Cardiac fibroblast (primary cell): Measurements from ENCODE around the gene PDPK1.
A peak's percentile ranks its signal among the peaks of the same experiment; 100 is the strongest.

Experiments
- DNase-seq, 2 donors: peaks; one replicate each; pipeline versions ENCODE4 v3.0.0 to v3.0.0-alpha.2; 2010; ENCODE audit warnings: low read depth in 2 of 2
- H3K4me3 ChIP-seq, 2 donors: replicated peaks in 1 of 2; 1 replicate in 1 of 2; 2 replicates in 1 of 2; pipeline ENCODE4 v1.5.1; 2011; ENCODE audit warnings: low read depth in 2 of 2, low read length in 2 of 2, mild to moderate bottlenecking in 2 of 2, moderate library complexity in 1 of 2
- TF ChIP-seq, protein P1 (sequence below): IDR thresholded peaks from one replicate; pipeline ENCODE4 v1.5.1; 2011; ENCODE audit warnings: low read depth, mild to moderate bottlenecking, low read length, inconsistent platforms

PDPK1 gene

DNA sequence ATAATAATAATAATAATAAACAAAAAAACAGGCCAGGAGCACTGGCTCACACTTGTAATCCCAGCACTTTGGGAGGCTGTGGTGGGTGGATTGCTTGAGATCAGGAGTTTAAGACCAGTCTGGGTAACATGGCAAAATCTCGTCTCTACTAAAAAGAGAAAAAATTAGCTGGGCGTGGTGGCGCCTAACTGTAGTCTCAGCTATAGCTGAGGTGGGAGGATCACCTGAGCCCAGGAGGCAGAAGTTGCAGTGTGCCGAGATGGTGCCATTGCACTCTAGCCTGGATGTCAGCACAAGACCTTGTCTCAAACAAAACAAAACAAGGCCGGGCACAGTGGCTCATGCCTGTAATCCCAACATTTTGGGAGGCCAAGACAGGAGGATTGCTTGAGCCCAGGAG lies 42.8 kb upstream of the PDPK1 start:
- TF ChIP-seq, protein P1, sequence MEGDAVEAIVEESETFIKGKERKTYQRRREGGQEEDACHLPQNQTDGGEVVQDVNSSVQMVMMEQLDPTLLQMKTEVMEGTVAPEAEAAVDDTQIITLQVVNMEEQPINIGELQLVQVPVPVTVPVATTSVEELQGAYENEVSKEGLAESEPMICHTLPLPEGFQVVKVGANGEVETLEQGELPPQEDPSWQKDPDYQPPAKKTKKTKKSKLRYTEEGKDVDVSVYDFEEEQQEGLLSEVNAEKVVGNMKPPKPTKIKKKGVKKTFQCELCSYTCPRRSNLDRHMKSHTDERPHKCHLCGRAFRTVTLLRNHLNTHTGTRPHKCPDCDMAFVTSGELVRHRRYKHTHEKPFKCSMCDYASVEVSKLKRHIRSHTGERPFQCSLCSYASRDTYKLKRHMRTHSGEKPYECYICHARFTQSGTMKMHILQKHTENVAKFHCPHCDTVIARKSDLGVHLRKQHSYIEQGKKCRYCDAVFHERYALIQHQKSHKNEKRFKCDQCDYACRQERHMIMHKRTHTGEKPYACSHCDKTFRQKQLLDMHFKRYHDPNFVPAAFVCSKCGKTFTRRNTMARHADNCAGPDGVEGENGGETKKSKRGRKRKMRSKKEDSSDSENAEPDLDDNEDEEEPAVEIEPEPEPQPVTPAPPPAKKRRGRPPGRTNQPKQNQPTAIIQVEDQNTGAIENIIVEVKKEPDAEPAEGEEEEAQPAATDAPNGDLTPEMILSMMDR, result no peak
- DNase-seq, result no peak
- H3K4me3 ChIP-seq, result no peak overlapping the region

DNA sequence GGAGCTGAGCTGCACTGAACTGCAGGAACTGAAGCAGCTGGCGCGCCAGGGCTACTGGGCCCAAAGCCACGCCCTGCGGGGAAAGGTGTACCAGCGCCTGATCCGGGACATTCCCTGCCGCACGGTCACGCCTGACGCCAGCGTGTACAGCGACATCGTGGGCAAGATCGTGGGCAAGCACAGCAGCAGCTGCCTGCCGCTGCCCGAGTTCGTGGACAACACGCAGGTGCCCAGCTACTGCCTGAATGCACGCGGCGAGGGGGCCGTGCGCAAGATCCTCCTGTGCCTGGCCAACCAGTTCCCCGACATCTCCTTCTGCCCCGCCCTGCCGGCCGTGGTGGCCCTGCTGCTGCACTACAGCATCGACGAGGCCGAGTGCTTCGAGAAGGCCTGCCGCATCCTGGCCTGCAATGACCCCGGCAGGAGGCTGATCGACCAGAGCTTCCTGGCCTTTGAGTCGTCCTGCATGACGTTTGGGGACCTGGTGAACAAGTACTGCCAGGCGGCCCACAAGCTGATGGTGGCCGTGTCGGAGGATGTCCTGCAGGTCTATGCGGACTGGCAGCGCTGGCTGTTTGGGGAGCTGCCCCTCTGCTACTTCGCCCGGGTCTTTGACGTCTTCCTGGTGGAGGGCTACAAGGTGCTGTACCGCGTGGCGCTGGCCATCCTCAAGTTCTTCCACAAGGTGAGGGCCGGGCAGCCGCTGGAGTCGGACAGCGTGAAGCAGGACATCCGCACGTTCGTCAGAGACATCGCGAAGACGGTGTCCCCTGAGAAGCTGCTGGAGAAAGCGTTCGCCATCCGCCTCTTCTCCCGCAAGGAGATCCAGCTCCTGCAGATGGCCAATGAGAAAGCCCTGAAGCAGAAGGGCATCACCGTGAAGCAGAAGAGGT lies 41.4 kb upstream of the PDPK1 start:
- no peak overlapping the region for H3K4me3 ChIP-seq
- DNase-seq, result no peak
- TF ChIP-seq, protein P1, result no peak

DNA sequence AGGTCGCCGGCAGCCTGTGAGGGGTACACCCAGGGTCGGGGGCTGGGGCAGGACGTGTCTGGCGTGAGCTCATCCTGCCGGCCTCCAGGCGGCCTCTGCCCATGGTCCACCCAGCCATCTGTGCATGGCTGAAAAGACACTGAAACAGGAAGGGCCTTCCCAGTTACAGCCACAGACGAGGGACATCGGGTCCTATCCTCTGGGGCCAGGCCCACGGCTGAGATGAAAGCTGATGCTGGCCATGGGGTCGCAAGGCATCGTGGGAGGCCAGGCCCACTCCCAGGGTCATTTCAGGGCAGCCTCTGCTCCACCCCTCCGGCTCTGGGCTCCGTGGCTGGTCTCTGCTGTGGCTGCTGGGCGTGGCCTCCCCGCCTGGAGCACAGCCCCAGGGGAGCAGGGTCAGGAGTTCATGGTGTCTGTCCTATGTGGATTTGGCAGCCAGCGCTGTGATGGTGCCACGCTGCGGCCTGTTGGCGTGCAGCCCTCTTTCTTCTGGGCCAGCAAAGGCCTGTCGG lies 40.6 kb upstream of the PDPK1 start:
- no peak overlapping the region for H3K4me3 ChIP-seq
- TF ChIP-seq, protein P1, result no peak
- DNase-seq, result peak; percentile 54 to 55

DNA sequence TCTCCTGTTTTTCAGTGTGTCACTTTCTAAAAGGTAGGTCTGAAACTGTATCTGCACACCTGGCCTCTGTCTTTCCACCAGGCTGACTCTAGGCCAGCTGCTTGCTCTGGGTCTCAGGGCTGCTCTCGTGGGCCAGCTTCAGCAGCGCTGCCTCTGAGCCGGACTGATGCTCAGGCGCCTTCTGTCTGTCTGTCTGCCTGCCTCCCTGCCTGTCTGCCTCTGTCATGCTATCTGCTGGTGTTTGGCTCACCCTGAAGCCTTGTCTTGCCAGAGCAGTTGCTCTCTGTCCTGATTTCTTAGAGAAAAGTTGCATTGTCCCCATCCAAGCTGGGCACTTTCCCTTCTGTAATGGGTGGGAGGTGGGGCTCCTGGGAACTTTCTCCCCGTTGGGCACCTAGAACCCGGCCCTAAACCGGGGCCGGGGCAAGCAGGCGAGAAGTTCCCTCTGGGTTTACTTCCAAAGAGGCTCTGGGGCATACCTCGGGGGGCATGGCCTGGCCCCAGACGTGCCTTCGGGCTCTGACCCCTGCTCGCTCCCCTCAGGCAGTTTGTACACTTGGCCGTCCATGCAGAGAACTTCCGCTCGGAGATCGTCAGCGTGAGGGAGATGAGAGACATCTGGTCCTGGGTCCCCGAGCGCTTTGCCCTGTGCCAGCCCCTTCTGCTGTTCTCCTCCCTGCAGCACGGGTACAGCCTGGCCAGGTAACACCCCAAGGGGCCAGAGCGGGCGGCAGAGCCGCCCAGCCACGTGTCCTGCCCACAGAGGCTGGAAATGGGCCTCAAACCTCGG lies 39.9 kb upstream of the PDPK1 start:
- DNase-seq, result no peak
- no peak overlapping the region for H3K4me3 ChIP-seq
- TF ChIP-seq, protein P1, result no peak

DNA sequence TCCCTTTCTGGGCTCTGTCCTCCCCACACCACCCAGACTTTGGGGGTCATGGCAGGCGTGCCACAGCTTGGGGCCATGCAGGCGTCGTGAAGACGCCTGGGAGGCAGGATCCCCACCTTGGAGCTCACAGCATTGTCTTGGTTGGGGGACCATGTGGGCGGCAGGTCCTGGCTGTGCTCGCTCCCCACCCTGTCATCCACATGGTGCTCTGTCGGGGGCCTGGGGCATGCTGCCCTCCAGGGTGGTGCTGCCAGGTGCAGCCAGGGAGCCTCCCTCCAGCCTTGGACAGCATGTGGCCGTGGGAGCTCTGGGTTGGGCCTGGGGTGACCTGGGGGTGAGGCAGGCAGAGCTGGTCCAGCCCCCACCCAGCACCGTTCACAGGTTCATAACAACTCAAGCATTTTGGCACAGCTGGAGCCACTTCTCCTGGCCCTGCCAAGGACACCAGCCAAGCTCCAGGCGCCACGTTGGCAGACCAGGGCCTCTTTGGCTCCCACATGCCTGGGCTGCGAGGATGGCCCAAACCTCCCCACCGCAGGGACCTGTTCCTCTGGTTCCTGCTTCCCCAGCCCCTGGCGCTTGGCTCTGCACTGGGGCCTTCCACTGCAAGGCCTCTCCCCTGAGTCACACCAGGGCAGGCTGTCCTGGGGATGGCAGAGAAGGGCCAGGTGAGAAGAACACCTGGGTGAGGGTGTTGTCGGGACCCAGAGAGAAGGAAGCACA lies 39.1 kb upstream of the PDPK1 start:
- no peak overlapping the region for H3K4me3 ChIP-seq
- TF ChIP-seq, protein P1, result no peak
- DNase-seq, result no peak

DNA sequence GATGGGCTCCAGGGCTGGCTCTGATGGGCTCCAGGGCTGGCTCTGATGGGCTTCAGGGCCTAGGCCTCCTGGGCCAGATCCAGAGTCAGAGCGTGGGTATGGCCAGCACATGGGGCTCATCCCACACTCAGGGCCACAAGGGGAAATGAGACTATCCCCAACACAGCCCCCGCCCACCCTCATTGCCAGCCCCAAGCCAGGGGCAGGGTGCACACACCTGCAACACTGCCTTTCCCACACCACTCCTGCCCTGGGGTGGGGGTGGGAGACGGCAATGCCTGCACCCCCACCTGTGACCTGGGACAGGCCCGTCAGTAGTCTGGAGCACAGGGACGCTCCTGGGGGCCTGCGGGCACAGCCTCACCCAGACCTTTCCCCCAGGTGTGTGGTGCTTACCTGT lies 38.4 kb upstream of the PDPK1 start:
- DNase-seq, result no peak
- H3K4me3 ChIP-seq, result no peak overlapping the region
- TF ChIP-seq, protein P1, result no peak
